Duodenal mucosa (tissue), 2 donors: Measurements from ENCODE around the gene CPNE1.

Experiments used
- H3K27ac ChIP-seq: one replicate; pipeline ENCODE4 v1.7.0; 2013; ENCODE audit warnings: low read depth, low read length
- H3K27me3 ChIP-seq, 2 donors: one replicate each; pipeline ENCODE4 v1.7.0; 2013; ENCODE audit warnings: low read length in 2 of 2, control low read depth in 1 of 2; ENCODE audit not compliant: insufficient read depth in 2 of 2, control insufficient read depth in 1 of 2
- H3K36me3 ChIP-seq, 2 donors: one replicate each; pipeline ENCODE4 v1.7.0; 2013; ENCODE audit warnings: low read length in 2 of 2, control low read depth in 1 of 2; ENCODE audit not compliant: insufficient read depth in 2 of 2, control insufficient read depth in 1 of 2
- H3K4me1 ChIP-seq, 2 donors: one replicate each; pipeline ENCODE4 v1.7.0; 2013; ENCODE audit warnings: low read length in 2 of 2, control low read depth in 1 of 2; ENCODE audit not compliant: insufficient read depth in 2 of 2, control insufficient read depth in 1 of 2
- H3K4me3 ChIP-seq, 2 donors: one replicate each; pipeline ENCODE4 v1.7.0; 2013; ENCODE audit warnings: low read length in 2 of 2, low read depth in 1 of 2
- H3K9ac ChIP-seq, 2 donors: one replicate each; pipeline ENCODE4 v1.7.0; 2013; ENCODE audit warnings: low read length in 2 of 2, low read depth in 1 of 2
- H3K9me3 ChIP-seq, 2 donors: one replicate each; pipeline ENCODE4 v1.7.0; 2013; ENCODE audit warnings: low read length in 2 of 2, control low read depth in 1 of 2; ENCODE audit not compliant: control insufficient read depth in 1 of 2

CPNE1 gene

GRCh38 chr20:35621560-35621946 is 43.1 kb downstream of the CPNE1 start:
- Histone ChIP-seq H3K27me3 (peaks cover 0 to 5% of the 10 kb centered on the region in 2 donors), H3K9me3 (no peaks in the 10 kb centered on the region), H3K9ac (no peak overlapping the region), H3K27ac (no peak overlapping the region), H3K4me3 (no peak overlapping the region), H3K4me1 (peaks cover 19 to 33% of the 10 kb centered on the region in 2 donors), H3K36me3 (peaks cover 11 to 12% of the 10 kb centered on the region in 2 donors)

DNA sequence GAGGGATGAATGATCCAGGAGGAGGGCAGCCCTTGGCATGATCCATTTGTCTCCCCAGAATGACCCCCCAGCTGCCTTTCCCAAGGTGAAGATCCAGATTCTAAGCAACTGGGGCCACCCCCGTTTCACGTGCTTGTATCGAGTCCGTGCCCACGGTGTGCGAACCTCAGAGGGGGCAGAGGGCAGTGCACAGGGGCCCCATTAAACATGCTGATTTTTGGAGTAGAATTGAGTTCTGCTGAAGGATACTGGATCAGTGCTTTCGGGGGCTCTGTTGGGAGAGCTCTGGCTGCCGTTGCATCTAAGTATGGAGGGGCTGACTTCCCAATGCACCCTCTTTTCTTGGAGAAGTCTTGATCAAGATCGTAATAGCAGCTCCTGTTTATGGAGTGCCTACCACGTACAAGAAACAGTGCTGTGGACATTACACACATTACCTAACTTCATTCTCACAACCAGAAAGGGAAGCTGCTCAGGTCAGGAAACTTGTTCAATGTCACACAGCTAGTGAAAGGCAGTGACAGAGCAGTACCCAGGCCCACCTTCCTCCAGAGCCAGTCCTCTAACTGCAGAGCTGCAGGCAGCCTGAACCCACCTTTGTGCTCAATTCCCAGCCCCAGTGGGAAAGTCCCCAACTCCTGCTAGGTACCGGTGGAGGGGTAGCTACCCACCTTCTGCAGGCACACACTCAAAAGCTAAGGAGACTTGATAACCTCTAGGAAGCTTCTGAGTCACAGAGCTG is 43.7 kb downstream of the CPNE1 start:
- H3K27me3 ChIP-seq, result peaks cover 0 to 5% of the 10 kb centered on the region in 2 donors
- H3K9me3 ChIP-seq, result no peaks in the 10 kb centered on the region
- no peak overlapping the region for H3K4me3 ChIP-seq
- peaks cover 19 to 33% of the 10 kb centered on the region in 2 donors for H3K4me1 ChIP-seq
- H3K9ac ChIP-seq, result no peak overlapping the region
- no peak overlapping the region for H3K27ac ChIP-seq
- peaks cover 5 to 7% of the 10 kb centered on the region in 2 donors for H3K36me3 ChIP-seq

DNA sequence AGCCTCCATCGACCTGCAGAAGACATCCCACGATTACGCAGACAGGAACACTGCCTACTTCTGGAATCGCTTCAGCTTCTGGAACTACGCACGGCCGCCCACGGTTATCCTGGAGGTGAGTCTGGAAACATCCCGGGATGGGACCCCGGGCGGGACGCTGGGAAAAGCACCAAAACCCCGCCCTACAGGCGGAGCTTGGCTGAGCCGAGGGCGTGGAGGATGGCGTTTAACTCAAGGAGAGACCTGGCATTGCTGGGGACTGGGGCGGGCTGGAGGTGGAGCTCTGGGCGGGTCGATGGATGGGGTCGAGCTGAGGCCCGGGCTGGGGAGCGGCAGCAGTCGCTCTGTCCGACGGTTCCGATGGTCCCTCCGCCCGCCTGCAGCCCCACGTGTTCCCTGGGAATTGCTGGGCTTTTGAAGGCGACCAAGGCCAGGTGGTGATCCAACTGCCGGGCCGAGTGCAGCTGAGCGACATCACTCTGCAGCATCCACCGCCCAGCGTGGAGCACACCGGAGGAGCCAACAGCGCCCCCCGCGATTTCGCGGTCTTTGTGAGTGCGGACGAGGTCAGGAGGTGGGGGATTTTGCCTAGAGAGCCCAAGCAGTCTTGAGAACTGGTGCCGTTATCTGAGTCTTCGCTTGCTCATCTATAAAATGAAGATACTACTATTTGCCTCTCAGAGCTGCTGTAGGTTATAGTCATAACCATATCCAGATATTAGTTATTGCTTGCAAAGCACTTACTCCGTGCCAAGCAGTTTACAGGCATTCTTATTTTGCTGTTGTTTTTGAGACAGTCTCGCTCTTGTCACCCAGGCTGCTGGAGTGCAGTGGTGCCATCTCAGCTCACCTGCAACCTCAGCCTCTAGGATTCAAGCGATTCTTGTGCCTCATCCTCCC is 45.3 kb downstream of the CPNE1 start:
- H3K9ac ChIP-seq, result peak overlapping the region in 1 of 2 donors; percentile 60
- no peak overlapping the region for H3K27ac ChIP-seq

GRCh38 chr20:35618263-35619131 is 46.2 kb downstream of the CPNE1 start:
- H3K9ac ChIP-seq, result peak overlapping the region; percentile 38 to 39
- peak overlapping the region; percentile 65 to 77 for H3K4me3 ChIP-seq
- H3K36me3 ChIP-seq, result no peaks in the 10 kb centered on the region
- H3K9me3 ChIP-seq, result no peaks in the 10 kb centered on the region
- H3K27ac ChIP-seq, result no peak overlapping the region
- H3K4me1 ChIP-seq, result peaks cover 19 to 33% of the 10 kb centered on the region in 2 donors
- peaks cover 0 to 5% of the 10 kb centered on the region in 2 donors for H3K27me3 ChIP-seq

More for the DNA sequence above, 45.3 kb downstream of the CPNE1 start:
- Histone ChIP-seq H3K36me3 (no peaks in the 10 kb centered on the region), H3K4me3 (peak overlapping the region; percentile 65 to 77), H3K27me3 (peaks cover 0 to 5% of the 10 kb centered on the region in 2 donors), H3K4me1 (peaks cover 19 to 33% of the 10 kb centered on the region in 2 donors), H3K9me3 (no peaks in the 10 kb centered on the region)

GRCh38 chr20:35617397-35618262 is 47.1 kb downstream of the CPNE1 start:
- peak overlapping the region; percentile 39 to 79 for H3K9ac ChIP-seq
- peak overlapping the region; percentile 65 to 68 for H3K4me3 ChIP-seq
- peaks cover 0 to 5% of the 10 kb centered on the region in 2 donors for H3K27me3 ChIP-seq
- no peaks in the 10 kb centered on the region for H3K9me3 ChIP-seq
- peak overlapping the region; percentile 50 for H3K27ac ChIP-seq
- H3K36me3 ChIP-seq, result no peaks in the 10 kb centered on the region
- peaks cover 19 to 33% of the 10 kb centered on the region in 2 donors for H3K4me1 ChIP-seq

- H3K9me3 ChIP-seq, result no peaks in the 10 kb centered on the region
- H3K9ac ChIP-seq, result peak overlapping the region; percentile 39 to 79
- peak overlapping the region; percentile 50 for H3K27ac ChIP-seq
- no peaks in the 10 kb centered on the region for H3K36me3 ChIP-seq
- H3K27me3 ChIP-seq, result peaks cover 0 to 5% of the 10 kb centered on the region in 2 donors
- H3K4me3 ChIP-seq, result peak overlapping the region; percentile 65 to 68
- H3K4me1 ChIP-seq, result peaks cover 19 to 33% of the 10 kb centered on the region in 2 donors
Observed at GRCh38 chr20:35616465-35617396, 48.0 kb downstream of the CPNE1 start.

- peak within 1 kb of the TSS; percentile 56 to 79 for H3K9ac ChIP-seq
- H3K27ac ChIP-seq, result peak within 1 kb of the TSS; percentile 87
- peak within 1 kb of the TSS; percentile 68 to 73 for H3K4me3 ChIP-seq
- no peaks in the 10 kb centered on the region for H3K9me3 ChIP-seq
- H3K4me1 ChIP-seq, result peaks cover 19 to 33% of the 10 kb centered on the region in 2 donors
- H3K27me3 ChIP-seq, result peaks cover 0 to 5% of the 10 kb centered on the region in 2 donors
- no peaks in the 10 kb centered on the region for H3K36me3 ChIP-seq
Observed at GRCh38 chr20:35615667-35616464, 48.8 kb downstream of the CPNE1 start, which contains the start of gene SPAG4. Gene SPAG4, plus strand, starts transcription at chr20:35615829. Its CDS starts 175 bp downstream, at chr20:35616004.

- H3K27ac ChIP-seq, result no peak overlapping the region
- no peaks in the 10 kb centered on the region for H3K4me1 ChIP-seq
- H3K36me3 ChIP-seq, result no peaks in the 10 kb centered on the region
- no peak overlapping the region for H3K9ac ChIP-seq
- no peaks in the 10 kb centered on the region for H3K27me3 ChIP-seq
- H3K4me3 ChIP-seq, result no peak overlapping the region
- no peaks in the 10 kb centered on the region for H3K9me3 ChIP-seq
Observed at GRCh38 chr20:35611482-35611881, 53.2 kb downstream of the CPNE1 start.
